Measurements from ENCODE around the gene XRCC3. TPM values are rescaled to one million over a fixed set of nuclear protein-coding genes. Genes with fewer than 3 reads are reported as not detected.
A peak's percentile ranks its signal among the peaks of the same experiment; 100 is the strongest.

The XRCC3 gene
- total RNA-seq, 1 donor from 2014 or later = 5.2 TPM

- H3K27ac ChIP-seq (ENCODE audit: low read depth, low read length) = no peak overlapping the region
- H3K4me2 ChIP-seq (ENCODE audit: low read length) = peak overlapping the region; percentile 25
- H3K79me2 ChIP-seq (ENCODE audit: insufficient read depth, low read length) = peaks cover 98% of the 10 kb centered on the region
- H3K4me1 Mint-ChIP-seq (ENCODE audit: low read depth, unreplicated experiment) = peaks cover 19% of the 10 kb centered on the region
- H3K9me3 ChIP-seq (ENCODE audit: insufficient read depth, low read depth, low read length) = no peaks in the 10 kb centered on the region
- DNase-seq (ENCODE audit: low read depth) (no peak), FAIRE-seq (no peak)
- peaks cover 3% of the 10 kb centered on the region for H3K36me3 Mint-ChIP-seq (ENCODE audit: low read depth, unreplicated experiment)
- H3K27ac Mint-ChIP-seq (ENCODE audit: unreplicated experiment) = no peak overlapping the region
- peaks cover 28% of the 10 kb centered on the region for H3K4me1 ChIP-seq (ENCODE audit: insufficient read depth, low read length)
- H3K9me3 Mint-ChIP-seq (ENCODE audit: unreplicated experiment) = no peaks in the 10 kb centered on the region
- peaks cover 95% of the 10 kb centered on the region for H4K20me1 ChIP-seq (ENCODE audit: insufficient read depth, low read length)
- peaks cover 28% of the 10 kb centered on the region for H3K36me3 ChIP-seq (ENCODE audit: insufficient read depth, low read length)
- no peak overlapping the region for H3K4me3 Mint-ChIP-seq (ENCODE audit: unreplicated experiment)
- peak overlapping the region; percentile 33 for H3K9ac ChIP-seq (ENCODE audit: low read length)
- H3K4me3 ChIP-seq (ENCODE audit: insufficient read depth, low read depth, low read length) = no peak overlapping the region
- H3K27me3 ChIP-seq (ENCODE audit: insufficient read depth, low read length) = no peaks in the 10 kb centered on the region
- TF ChIP-seq EZH2 (IDR thresholded peaks at IDR 0.05; ENCODE audit: insufficient read depth, low read length) (no peak), CTCF (IDR thresholded peaks at IDR 0.05; ENCODE audit: insufficient read depth, low read depth, low read length) (no peak)
- no peak overlapping the region for H2AFZ ChIP-seq (ENCODE audit: low read depth, low read length)
- no peaks in the 10 kb centered on the region for H3K27me3 Mint-ChIP-seq (ENCODE audit: low read depth, unreplicated experiment)
Measured at GRCh38 chr14:103652806-103653205, 62.4 kb downstream of the XRCC3 start.

- H3K27me3 ChIP-seq (ENCODE audit: insufficient read depth, low read length) = no peaks in the 10 kb centered on the region
- H3K9ac ChIP-seq (ENCODE audit: low read length) = no peak overlapping the region
- no peak overlapping the region for H2AFZ ChIP-seq (ENCODE audit: low read depth, low read length)
- no peak overlapping the region for H3K4me3 Mint-ChIP-seq (ENCODE audit: unreplicated experiment)
- DNase-seq (ENCODE audit: low read depth) (no peak), FAIRE-seq (no peak)
- H3K4me1 Mint-ChIP-seq (ENCODE audit: low read depth, unreplicated experiment) = peaks cover 14% of the 10 kb centered on the region
- H3K36me3 ChIP-seq (ENCODE audit: insufficient read depth, low read length) = peaks cover 21% of the 10 kb centered on the region
- peaks cover 99% of the 10 kb centered on the region for H3K79me2 ChIP-seq (ENCODE audit: insufficient read depth, low read length)
- H3K27me3 Mint-ChIP-seq (ENCODE audit: low read depth, unreplicated experiment) = no peaks in the 10 kb centered on the region
- H3K9me3 Mint-ChIP-seq (ENCODE audit: unreplicated experiment) = no peaks in the 10 kb centered on the region
- H3K9me3 ChIP-seq (ENCODE audit: insufficient read depth, low read depth, low read length) = no peaks in the 10 kb centered on the region
- H3K4me3 ChIP-seq (ENCODE audit: insufficient read depth, low read depth, low read length) = no peak overlapping the region
- no peak overlapping the region for H3K27ac Mint-ChIP-seq (ENCODE audit: unreplicated experiment)
- peaks cover 3% of the 10 kb centered on the region for H3K36me3 Mint-ChIP-seq (ENCODE audit: low read depth, unreplicated experiment)
- H3K4me1 ChIP-seq (ENCODE audit: insufficient read depth, low read length) = peaks cover 18% of the 10 kb centered on the region
- TF ChIP-seq EZH2 (IDR thresholded peaks at IDR 0.05; ENCODE audit: insufficient read depth, low read length) = no peak
- TF ChIP-seq CTCF (IDR thresholded peaks at IDR 0.05; ENCODE audit: insufficient read depth, low read depth, low read length) = no peak
- H3K4me2 ChIP-seq (ENCODE audit: low read length) = no peak overlapping the region
- peaks cover 99% of the 10 kb centered on the region for H4K20me1 ChIP-seq (ENCODE audit: insufficient read depth, low read length)
- H3K27ac ChIP-seq (ENCODE audit: low read depth, low read length) = no peak overlapping the region
Measured at GRCh38 chr14:103651585-103651984, 63.7 kb downstream of the XRCC3 start.

GRCh38 chr14:103650213-103650612 is 65.0 kb downstream of the XRCC3 start:
- Histone ChIP-seq H3K36me3 (ENCODE audit: insufficient read depth, low read length) (peaks cover 11% of the 10 kb centered on the region), H3K9ac (ENCODE audit: low read length) (no peak overlapping the region), H3K79me2 (ENCODE audit: insufficient read depth, low read length) (peaks cover 99% of the 10 kb centered on the region), H3K9me3 (ENCODE audit: insufficient read depth, low read depth, low read length) (no peaks in the 10 kb centered on the region), H3K4me2 (ENCODE audit: low read length) (no peak overlapping the region), H2AFZ (ENCODE audit: low read depth, low read length) (no peak overlapping the region), H3K4me3 (ENCODE audit: insufficient read depth, low read depth, low read length) (no peak overlapping the region), H3K27me3 (ENCODE audit: insufficient read depth, low read length) (no peaks in the 10 kb centered on the region), H3K27ac (ENCODE audit: low read depth, low read length) (no peak overlapping the region), H4K20me1 (ENCODE audit: insufficient read depth, low read length) (peaks cover 99% of the 10 kb centered on the region), H3K4me1 (ENCODE audit: insufficient read depth, low read length) (peaks cover 17% of the 10 kb centered on the region)
- peaks cover 11% of the 10 kb centered on the region for H3K4me1 Mint-ChIP-seq (ENCODE audit: low read depth, unreplicated experiment)
- DNase-seq (ENCODE audit: low read depth) (no peak), FAIRE-seq (no peak)
- TF ChIP-seq CTCF (IDR thresholded peaks at IDR 0.05; ENCODE audit: insufficient read depth, low read depth, low read length) = no peak
- TF ChIP-seq EZH2 (IDR thresholded peaks at IDR 0.05; ENCODE audit: insufficient read depth, low read length) = no peak
- H3K27me3 Mint-ChIP-seq (ENCODE audit: low read depth, unreplicated experiment) = no peaks in the 10 kb centered on the region
- no peak overlapping the region for H3K4me3 Mint-ChIP-seq (ENCODE audit: unreplicated experiment)
- H3K27ac Mint-ChIP-seq (ENCODE audit: unreplicated experiment) = no peak overlapping the region
- no peaks in the 10 kb centered on the region for H3K9me3 Mint-ChIP-seq (ENCODE audit: unreplicated experiment)
- no peaks in the 10 kb centered on the region for H3K36me3 Mint-ChIP-seq (ENCODE audit: low read depth, unreplicated experiment)
